DND-41 (cell line): ENCODE data around the gene LY6G5C.

ENCODE experiments used
- CTCF ChIP-seq: IDR thresholded peaks from 2 replicates; pipeline ENCODE4 v1.5.1; 2012; ENCODE audit warnings: borderline replicate concordance, low read length, moderate library complexity, mild to moderate bottlenecking; ENCODE audit not compliant: poor library complexity, severe bottlenecking; ENCODE audit errors: extremely low read depth
- EZH2 ChIP-seq: IDR thresholded peaks from 3 replicates; pipeline ENCODE4 v1.6.1; 2012; ENCODE audit warnings: borderline replicate concordance, low read depth, mild to moderate bottlenecking, moderate library complexity, low read length, inconsistent platforms; ENCODE audit not compliant: severe bottlenecking

- TF ChIP-seq EZH2: no peak
- TF ChIP-seq CTCF: no peak
These were observed 30.4 kb upstream of the LY6G5C start for GRCh38 chr6:31711233-31711632.
